NCI-H510A treated with DMSO at 0.1 percent for 48 hours (cell line): Measurements from ENCODE around the gene GUCY2D.

Experiments used
- DNase-seq: peaks from one replicate; lab custom pipeline; 2025; lab: John Stamatoyannopoulos, UW

Gene GUCY2D

GRCh38 chr17:8066841-8067775, 64.7 kb downstream of the GUCY2D start:
- no peak for DNase-seq

- no peak for DNase-seq
These were observed 65.4 kb downstream of the GUCY2D start for GRCh38 chr17:8067806-8068205.

GRCh38 chr17:8068736-8069586, 66.5 kb downstream of the GUCY2D start:
- no peak for DNase-seq

- no peak for DNase-seq
These were observed 67.1 kb downstream of the GUCY2D start for GRCh38 chr17:8069587-8069860.
